HG03064 (cell line): ENCODE measurements around the gene VARS1.
A peak's percentile ranks its signal among the peaks of the same experiment; 100 is the strongest.
"Not testable (repeated sequence)": the region's sequence is repeated elsewhere in the genome, so short reads cannot be mapped to it uniquely, and the experiment has no call there.

Experiments used
- ATAC-seq: cut with Tn5 transposase; IDR thresholded peaks from one replicate; pipeline ENCODE4 v1.9.1; 2021; ENCODE audit warnings: low read depth; ENCODE audit not compliant: unreplicated experiment

The VARS1 gene

GRCh38 chr6:31795616-31796298 is at the start of gene VARS1:
TSS of gene VARS1 (minus strand) at chr6:31795752. CDS start at chr6:31795217, 535 bp downstream.
- peak; percentile 67 for ATAC-seq

- ATAC-seq, result no peak
These were observed 49.0 kb upstream of the VARS1 start for GRCh38 chr6:31844507-31844906.

- ATAC-seq, result no peak
These were observed 46.5 kb upstream of the VARS1 start for GRCh38 chr6:31842053-31842452.

GRCh38 chr6:31839779-31840126 is 44.2 kb upstream of the VARS1 start:
- ATAC-seq, result not testable (repeated sequence)

- ATAC-seq, result no peak
These were observed 43.4 kb upstream of the VARS1 start for GRCh38 chr6:31838968-31839367.

DNA sequence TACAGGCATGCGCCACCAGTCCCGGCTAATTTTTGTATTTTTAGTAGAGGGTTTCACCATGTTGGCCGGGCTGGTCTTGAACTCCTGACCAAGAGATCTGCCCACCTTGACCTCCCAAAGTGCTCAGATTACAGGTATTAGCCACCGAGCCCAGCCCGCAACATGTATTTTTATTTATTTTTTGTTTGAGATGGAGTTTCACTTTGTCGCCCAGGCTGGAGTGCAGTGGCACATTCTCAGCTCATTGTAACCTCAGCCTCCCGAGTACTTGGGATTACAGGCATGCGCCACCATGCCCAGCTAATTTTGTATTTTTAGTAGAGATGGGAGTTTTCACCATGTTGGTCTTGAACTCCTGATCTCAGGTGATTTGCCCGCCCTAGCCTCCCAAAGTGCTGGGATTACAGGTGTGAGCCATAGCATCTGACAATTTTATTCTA is 42.6 kb upstream of the VARS1 start:
- ATAC-seq, result not testable (repeated sequence)

DNA sequence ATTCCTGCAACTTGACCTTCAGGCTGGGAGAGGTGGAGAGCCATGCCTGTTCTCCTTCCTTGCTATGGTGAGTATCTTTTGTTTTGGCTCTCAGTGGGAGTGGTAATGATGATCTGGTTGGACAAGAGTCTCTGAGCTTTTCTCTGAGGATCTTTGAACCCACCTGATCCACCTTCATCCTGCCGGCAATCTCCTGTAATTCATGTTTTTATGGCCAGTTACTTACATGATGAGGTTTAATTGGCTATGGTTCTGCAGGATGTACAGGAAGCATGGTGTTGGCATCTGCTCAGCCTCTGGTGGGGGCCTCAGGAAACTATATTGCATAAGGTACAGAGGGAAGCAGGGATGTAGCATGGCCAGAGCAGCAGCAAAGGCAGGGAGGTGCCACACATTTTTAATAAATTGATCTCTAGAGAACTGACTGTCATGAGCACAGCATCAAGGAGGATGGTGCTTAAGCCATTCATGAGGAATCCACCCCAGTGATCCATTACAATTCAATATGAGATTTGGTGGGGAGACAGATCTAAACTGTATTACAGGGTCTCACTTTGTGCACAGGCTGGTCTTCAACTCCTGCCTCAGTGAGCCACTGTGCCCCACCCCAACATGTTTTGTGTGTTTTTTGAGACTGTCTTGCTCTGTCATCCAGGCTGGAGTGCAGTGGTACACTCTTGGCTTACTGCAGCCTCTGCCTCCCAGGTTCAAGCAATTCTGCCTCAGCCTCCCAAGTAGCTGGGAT is 42.0 kb upstream of the VARS1 start:
- ATAC-seq, result no peak

DNA sequence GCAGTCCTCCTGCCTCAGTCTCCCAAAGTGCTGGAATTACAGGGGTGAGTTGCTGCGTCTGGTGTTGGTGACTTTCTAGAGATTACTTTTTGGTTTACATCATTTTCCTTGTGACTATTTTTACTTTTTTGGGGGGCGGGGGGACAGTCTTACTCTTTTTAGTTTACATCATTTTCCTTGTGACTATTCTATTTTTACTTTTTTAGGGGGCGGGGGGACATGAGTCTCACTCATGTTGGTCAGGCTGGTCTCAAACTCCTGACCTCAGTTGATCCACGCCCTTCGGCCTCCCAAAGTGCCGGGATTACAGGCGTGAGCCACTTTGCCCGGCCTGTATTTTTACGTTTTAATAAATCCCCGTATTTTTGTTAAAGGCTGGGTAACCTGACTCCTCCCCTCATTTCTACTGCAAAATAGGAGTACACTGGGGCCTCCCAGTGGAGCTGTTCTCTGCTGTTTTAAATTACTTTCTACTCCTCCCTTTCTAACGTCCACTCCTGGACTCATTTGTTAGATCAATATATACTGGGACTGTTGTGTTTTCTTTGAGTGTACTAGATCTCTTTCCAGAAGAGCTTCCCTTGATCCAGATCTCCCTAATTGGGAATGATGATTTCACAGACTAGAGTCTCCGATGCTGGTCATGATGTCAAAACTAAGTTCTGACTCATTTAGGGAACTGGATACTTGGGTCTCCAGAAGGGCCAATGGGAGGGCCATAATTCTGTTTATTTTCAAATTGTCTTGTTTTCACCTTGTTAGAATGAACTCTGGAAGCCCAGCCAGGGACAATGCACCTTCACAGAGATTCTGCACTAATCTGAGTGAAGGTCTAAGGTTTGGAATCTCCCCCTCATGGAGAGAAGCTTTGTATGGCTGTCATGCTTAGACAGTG is 41.2 kb upstream of the VARS1 start:
- no peak for ATAC-seq

- ATAC-seq, result no peak
These were observed 40.5 kb upstream of the VARS1 start for GRCh38 chr6:31836047-31836473.

DNA sequence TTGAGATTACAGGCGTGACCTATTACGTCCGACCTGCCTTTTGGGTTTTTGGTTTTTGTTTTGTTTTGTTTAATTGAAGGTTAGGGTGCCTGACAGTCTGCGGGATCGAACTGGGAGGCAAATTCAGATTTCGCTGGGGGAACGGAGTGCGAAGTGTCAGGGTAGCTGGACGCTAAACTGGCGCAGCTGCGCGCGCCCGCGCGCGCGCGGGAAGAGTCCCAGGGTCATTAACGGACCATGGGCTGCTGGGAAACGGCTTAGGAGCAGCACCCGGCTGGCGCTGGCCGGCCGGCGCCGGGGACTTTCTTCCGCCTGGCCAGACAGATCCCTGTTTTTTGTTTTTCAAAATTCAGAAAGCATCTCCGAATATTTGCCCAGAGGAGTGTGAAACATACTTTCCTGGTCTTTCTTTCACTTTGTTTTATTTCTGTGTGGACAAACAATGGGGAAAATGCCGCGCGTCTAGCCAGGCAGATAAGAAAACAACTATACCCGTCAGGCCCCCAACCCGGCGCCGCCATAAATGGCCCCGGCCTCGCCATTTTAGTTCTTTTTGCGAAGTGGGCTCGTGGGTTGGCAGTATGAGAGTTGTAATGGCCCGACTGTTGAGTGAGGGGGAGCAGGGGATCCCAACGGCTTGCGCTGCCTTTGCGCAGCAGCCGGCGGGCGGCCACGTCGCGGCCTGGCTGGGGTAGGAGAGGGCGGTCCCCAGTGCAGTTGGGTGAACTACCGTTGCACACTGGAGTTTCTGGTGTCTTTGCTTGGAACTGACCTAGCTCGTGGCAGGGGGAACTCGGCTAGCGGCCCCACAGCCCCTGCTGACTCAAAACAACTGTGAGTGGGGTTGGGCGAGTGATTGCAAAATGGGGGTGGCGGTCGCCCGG is 39.1 kb upstream of the VARS1 start:
- peak; percentile 39 for ATAC-seq

GRCh38 chr6:31831350-31832215 is 36.0 kb upstream of the VARS1 start:
- no peak for ATAC-seq

DNA sequence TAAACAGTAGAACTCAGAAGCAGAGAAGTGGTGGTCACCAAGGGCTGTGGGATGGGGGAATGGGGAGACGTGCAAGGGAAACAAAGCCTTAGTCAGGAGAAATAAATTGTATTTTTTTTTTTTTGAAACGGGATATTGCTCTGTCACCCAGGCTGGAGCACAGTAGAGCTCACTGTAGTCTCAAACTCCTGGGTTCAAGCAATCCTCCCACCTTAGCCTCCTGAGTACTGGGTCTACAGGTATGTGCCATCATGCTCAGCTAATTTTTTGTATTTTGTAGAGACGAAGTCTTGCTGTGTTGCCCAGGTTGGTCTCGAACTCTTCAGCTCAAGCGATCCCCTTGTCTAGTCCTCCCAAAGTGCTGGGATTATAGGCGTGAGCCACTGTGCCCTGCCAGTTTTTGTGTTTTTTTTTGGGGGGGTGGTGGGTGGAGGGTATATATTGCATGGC is 35.4 kb upstream of the VARS1 start:
- no peak for ATAC-seq

DNA sequence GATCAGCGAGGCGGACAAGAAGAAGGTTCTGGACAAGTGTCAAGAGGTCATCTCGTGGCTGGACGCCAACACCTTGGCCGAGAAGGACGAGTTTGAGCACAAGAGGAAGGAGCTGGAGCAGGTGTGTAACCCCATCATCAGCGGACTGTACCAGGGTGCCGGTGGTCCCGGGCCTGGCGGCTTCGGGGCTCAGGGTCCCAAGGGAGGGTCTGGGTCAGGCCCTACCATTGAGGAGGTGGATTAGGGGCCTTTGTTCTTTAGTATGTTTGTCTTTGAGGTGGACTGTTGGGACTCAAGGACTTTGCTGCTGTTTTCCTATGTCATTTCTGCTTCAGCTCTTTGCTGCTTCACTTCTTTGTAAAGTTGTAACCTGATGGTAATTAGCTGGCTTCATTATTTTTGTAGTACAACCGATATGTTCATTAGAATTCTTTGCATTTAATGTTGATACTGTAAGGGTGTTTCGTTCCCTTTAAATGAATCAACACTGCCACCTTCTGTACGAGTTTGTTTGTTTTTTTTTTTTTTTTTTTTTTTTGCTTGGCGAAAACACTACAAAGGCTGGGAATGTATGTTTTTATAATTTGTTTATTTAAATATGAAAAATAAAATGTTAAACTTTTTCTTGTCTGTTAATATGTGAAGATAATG is 34.2 kb upstream of the VARS1 start:
- no peak for ATAC-seq

- peak; percentile 45 for ATAC-seq
These were observed 31.9 kb upstream of the VARS1 start, which contains the start of gene HSPA1B for GRCh38 chr6:31827286-31828079. TSS of gene HSPA1B (plus strand) at chr6:31827738. CDS start at chr6:31827951, 213 bp downstream.

GRCh38 chr6:31826793-31827285 is 31.3 kb upstream of the VARS1 start:
- no peak for ATAC-seq

GRCh38 chr6:31825553-31825952 is 30.0 kb upstream of the VARS1 start:
- ATAC-seq, result no peak

- ATAC-seq, result not testable (repeated sequence)
These were observed 28.1 kb upstream of the VARS1 start for GRCh38 chr6:31823592-31824196.
